Measurements from ENCODE around the gene ANXA6.

ANXA6 gene

GRCh38 chr5:151087486-151087885 is 70.1 kb downstream of the ANXA6 start:
- DNase-seq (ENCODE audit: low read depth), result no peak
- TF ChIP-seq, protein P1, sequence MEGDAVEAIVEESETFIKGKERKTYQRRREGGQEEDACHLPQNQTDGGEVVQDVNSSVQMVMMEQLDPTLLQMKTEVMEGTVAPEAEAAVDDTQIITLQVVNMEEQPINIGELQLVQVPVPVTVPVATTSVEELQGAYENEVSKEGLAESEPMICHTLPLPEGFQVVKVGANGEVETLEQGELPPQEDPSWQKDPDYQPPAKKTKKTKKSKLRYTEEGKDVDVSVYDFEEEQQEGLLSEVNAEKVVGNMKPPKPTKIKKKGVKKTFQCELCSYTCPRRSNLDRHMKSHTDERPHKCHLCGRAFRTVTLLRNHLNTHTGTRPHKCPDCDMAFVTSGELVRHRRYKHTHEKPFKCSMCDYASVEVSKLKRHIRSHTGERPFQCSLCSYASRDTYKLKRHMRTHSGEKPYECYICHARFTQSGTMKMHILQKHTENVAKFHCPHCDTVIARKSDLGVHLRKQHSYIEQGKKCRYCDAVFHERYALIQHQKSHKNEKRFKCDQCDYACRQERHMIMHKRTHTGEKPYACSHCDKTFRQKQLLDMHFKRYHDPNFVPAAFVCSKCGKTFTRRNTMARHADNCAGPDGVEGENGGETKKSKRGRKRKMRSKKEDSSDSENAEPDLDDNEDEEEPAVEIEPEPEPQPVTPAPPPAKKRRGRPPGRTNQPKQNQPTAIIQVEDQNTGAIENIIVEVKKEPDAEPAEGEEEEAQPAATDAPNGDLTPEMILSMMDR (IDR thresholded peaks at IDR 0.05; ENCODE audit: control insufficient read depth, insufficient read depth, low read depth, low read length, missing control alignments), result no peak
- H3K4me3 ChIP-seq (ENCODE audit: control insufficient read depth, low read depth, low read length), result no peak overlapping the region

- no peak overlapping the region for H3K4me3 ChIP-seq (ENCODE audit: control insufficient read depth, low read depth, low read length)
- TF ChIP-seq, protein P1 (IDR thresholded peaks at IDR 0.05; ENCODE audit: control insufficient read depth, insufficient read depth, low read depth, low read length, missing control alignments), result no peak
- DNase-seq (ENCODE audit: low read depth), result no peak
These were observed 70.6 kb downstream of the ANXA6 start for GRCh38 chr5:151086905-151087360.

DNA sequence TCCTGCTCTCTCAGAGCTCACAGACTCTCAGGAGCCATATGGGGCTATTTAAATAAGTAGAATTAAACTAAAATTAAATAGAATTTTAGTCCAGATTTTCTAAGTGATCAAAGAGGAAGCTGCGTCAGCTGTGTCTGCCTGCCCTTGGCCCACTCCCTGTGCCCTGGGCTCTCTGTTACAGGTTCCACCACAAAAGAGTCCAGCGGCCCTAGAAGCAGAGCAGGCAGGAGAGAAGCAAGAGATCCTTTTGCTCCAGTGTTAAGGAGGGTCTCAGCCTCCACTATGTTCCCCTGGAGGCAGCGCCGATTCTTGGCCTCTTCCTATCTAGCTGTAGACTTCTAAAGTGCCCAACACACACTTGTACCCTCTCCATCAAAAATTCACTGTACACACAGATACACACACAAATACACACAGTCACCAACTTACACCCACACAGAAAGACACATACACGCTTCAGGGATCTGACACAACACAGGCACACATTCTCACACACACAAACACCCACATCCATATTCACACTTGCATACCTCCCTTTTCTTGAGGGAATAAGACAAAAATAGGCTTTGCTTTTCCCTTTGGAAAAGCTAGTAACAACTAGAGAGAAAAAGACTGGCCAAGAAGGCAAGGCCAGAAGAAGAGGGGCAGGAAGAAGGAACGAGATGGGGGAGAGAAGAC is 71.2 kb downstream of the ANXA6 start:
- DNase-seq (ENCODE audit: low read depth), result no peak
- H3K4me3 ChIP-seq (ENCODE audit: control insufficient read depth, low read depth, low read length), result no peak overlapping the region
- TF ChIP-seq, protein P1 (IDR thresholded peaks at IDR 0.05; ENCODE audit: control insufficient read depth, insufficient read depth, low read depth, low read length, missing control alignments), result no peak

GRCh38 chr5:151085517-151086041 is 72.0 kb downstream of the ANXA6 start:
- no peak for DNase-seq (ENCODE audit: low read depth)
- TF ChIP-seq, protein P1 (IDR thresholded peaks at IDR 0.05; ENCODE audit: control insufficient read depth, insufficient read depth, low read depth, low read length, missing control alignments), result no peak
- H3K4me3 ChIP-seq (ENCODE audit: control insufficient read depth, low read depth, low read length), result no peak overlapping the region

DNA sequence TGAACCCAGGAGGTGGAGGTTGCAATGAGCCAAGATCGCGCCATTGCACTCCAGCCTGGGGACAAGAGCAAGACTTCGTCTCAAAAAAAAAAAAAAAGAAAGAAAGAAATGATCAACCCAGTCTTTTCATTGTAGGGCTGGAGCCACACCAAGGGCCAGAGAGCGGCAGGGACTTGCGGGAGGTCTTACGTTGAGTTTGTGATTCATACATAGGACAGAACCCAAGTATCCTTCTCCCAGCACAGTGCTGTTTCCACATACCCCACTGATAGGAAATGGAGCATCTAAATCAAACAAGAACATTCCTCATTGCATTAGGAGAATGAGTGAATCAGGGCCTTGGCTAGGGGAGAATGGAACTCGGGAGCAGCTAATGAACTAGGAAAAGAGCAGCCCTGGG is 73.2 kb downstream of the ANXA6 start:
- peak; percentile 43 for DNase-seq (ENCODE audit: low read depth)
- no peak overlapping the region for H3K4me3 ChIP-seq (ENCODE audit: control insufficient read depth, low read depth, low read length)
- TF ChIP-seq, protein P1 (IDR thresholded peaks at IDR 0.05; ENCODE audit: control insufficient read depth, insufficient read depth, low read depth, low read length, missing control alignments), result no peak

- TF ChIP-seq, protein P1 (IDR thresholded peaks at IDR 0.05; ENCODE audit: control insufficient read depth, insufficient read depth, low read depth, low read length, missing control alignments), result no peak
- H3K4me3 ChIP-seq (ENCODE audit: control insufficient read depth, low read depth, low read length), result no peak overlapping the region
- no peak for DNase-seq (ENCODE audit: low read depth)
These were observed 74.4 kb downstream of the ANXA6 start for GRCh38 chr5:151083081-151083676.
